ENCODE measurements around the gene MYH2.

DNA sequence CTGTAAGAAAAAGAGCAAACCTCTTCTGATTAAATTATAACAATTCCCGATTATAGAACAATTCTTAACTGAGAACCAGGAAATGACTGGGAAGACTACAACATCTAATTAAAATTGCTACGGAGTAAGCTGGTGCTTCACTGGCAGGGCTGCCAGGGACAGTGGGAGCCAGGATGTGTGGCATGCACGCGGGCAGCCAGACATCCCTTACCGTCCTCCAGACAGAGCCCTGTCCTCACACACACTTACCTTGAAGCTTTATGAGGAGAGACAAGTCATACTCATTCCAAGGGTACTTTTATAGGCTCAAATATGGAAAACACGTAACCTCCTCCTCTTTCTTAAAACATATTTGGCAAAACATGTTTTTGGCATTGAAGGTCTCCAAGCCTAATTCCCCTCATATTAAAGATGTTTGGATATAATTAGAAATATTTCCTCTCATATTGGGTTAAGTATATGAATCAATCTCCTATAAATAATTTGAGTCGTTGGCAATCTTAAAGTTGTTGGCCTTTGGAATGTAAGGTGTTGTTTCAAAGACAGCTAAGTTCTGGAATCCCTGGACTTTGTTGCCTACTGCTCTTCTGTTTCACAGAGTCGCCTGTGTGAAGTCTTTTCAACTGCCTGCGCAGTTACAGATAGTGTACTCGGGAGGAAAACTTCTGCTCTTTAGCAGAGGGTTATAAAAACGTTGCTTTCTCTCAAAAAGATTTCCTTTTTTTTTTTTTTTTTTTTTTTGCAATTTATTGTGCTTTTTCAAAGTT is 31.0 kb downstream of the MYH2 start, which contains the start of gene MYH1:
- TF ChIP-seq CTCF (IDR thresholded peaks at IDR 0.05; ENCODE audit: low read depth, low read length) (no peak), MAX (IDR thresholded peaks at IDR 0.05; ENCODE audit: low read depth, low read length) (no peak), POLR2A (IDR thresholded peaks at IDR 0.05; ENCODE audit: extremely low read depth, insufficient read length) (no peak)
